MG63 (cell line): Measurements from ENCODE around the gene TRPM7. TPM values are rescaled to one million over a fixed set of nuclear protein-coding genes. Genes with fewer than 3 reads are reported as not detected.
"Not testable (repeated sequence)": the region's sequence is repeated elsewhere in the genome, so short reads cannot be mapped to it uniquely, and the experiment has no call there.

Source experiments
- DNase-seq: peaks from one replicate; pipeline ENCODE4 v3.0.0-alpha.2; 2020
- H3K27me3 ChIP-seq: fragments of 250-450 bp; sonication (Bioruptor Pico); 2 replicates; pipeline ENCODE4 v1.5.1; 2020; ENCODE audit warnings: mild to moderate bottlenecking, moderate library complexity
- H3K36me3 ChIP-seq: fragments of 250-450 bp; sonication (Bioruptor Pico); 2 replicates; pipeline ENCODE4 v1.5.1; 2020; ENCODE audit warnings: mild to moderate bottlenecking, moderate library complexity
- H3K4me3 ChIP-seq: fragments of 250-450 bp; sonication (Bioruptor Pico); 2 replicates; pipeline ENCODE4 v1.5.1; 2020; ENCODE audit warnings: mild to moderate bottlenecking, moderate library complexity
- H3K9me3 ChIP-seq: fragments of 250-450 bp; sonication (Bioruptor Pico); 2 replicates; pipeline ENCODE4 v1.5.1; 2020; ENCODE audit warnings: mild to moderate bottlenecking, moderate library complexity
- total RNA-seq: library from RNA; depleted of rRNA; stranded (reverse); fragments of >200 nt; shearing (Covaris generic); gene quantifications from 2 replicates; pipeline ENCODE4 v1.2.3, GENCODE V29; 2014; ENCODE audit warnings: low replicate concordance; rRNA removed

The TRPM7 gene
- total RNA-seq = 12.0 and 27.6 TPM in 2 replicates

GRCh38 chr15:50686469-50687301 lies at the start of gene TRPM7:
TSS of gene TRPM7 (minus strand) at chr15:50686797. CDS start at chr15:50686533, 264 bp downstream.
- peaks cover 34% of the 10 kb centered on the region for H3K36me3 ChIP-seq
- H3K9me3 ChIP-seq = no peaks in the 10 kb centered on the region
- peak; percentile 90 for DNase-seq
- H3K27me3 ChIP-seq = no peaks in the 10 kb centered on the region
- peak within 1 kb of the TSS; percentile 100 for H3K4me3 ChIP-seq

- no peak for DNase-seq
- H3K9me3 ChIP-seq = no peaks in the 10 kb centered on the region
- H3K4me3 ChIP-seq = no peak overlapping the region
- H3K36me3 ChIP-seq = peaks cover 48% of the 10 kb centered on the region
- H3K27me3 ChIP-seq = no peaks in the 10 kb centered on the region
Measured at GRCh38 chr15:50735156-50735555, 48.6 kb upstream of the TRPM7 start.

DNA sequence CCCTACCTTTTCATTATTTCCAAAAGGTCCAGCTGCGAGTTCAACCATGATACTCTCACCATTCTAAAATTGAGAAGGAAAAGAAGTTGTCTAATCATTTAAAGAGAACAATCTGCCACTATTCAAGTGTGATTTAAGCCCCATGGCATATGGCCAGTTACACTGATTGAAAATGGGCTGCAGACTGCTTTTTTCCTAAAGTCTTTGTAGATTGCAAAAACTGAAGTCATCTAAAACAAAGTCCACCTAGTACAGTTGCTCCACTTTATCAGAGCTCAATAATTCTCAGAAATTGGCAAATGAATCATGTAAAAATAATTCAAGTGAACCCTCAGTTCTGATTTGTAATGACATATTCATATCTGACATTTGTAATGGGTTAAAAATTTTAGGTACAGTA lies 39.7 kb upstream of the TRPM7 start:
- Histone ChIP-seq H3K9me3 (no peaks in the 10 kb centered on the region), H3K4me3 (no peak overlapping the region), H3K36me3 (peaks cover 37% of the 10 kb centered on the region), H3K27me3 (no peaks in the 10 kb centered on the region)
- DNase-seq = no peak

GRCh38 chr15:50718700-50719125 lies 32.1 kb upstream of the TRPM7 start:
- Histone ChIP-seq H3K9me3 (no peaks in the 10 kb centered on the region), H3K36me3 (peaks cover 31% of the 10 kb centered on the region), H3K27me3 (no peaks in the 10 kb centered on the region), H3K4me3 (no peak overlapping the region)
- no peak for DNase-seq

GRCh38 chr15:50712018-50712417 lies 25.4 kb upstream of the TRPM7 start:
- DNase-seq = no peak
- Histone ChIP-seq H3K27me3 (no peaks in the 10 kb centered on the region), H3K36me3 (peaks cover 8% of the 10 kb centered on the region; the same call in 1 of the 2 replicates), H3K9me3 (no peaks in the 10 kb centered on the region), H3K4me3 (no peak overlapping the region)

- peaks cover 11% of the 10 kb centered on the region for H3K36me3 ChIP-seq
- no peak for DNase-seq
- H3K9me3 ChIP-seq = no peaks in the 10 kb centered on the region
- no peaks in the 10 kb centered on the region for H3K27me3 ChIP-seq
- H3K4me3 ChIP-seq = no peak overlapping the region
Measured at GRCh38 chr15:50710585-50710984, 24.0 kb upstream of the TRPM7 start.

DNA sequence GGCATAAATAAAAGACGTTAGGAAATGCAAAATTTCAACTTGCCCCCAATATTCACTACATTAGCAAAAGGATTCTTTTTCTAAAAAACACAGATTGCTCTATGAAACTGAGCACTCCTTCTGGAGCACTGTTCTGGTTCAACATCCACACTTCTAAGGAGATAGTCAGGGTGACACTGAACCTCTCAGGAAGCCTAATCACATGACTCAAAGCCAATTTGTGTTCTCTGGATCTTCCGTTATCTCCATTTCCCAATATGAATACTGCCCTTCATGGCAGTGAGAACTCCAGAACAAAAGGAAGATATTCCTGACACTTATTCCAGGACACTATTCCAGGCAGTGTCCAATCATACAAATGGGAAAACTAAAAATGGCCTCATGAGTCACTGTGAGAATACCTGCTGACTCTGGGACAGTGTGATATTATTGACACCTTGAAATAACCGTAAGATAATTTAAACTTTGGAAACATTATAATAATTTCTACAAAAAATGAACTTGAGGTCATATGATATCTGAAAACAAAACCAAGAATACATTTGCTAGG lies 21.4 kb upstream of the TRPM7 start:
- no peaks in the 10 kb centered on the region for H3K27me3 ChIP-seq
- H3K9me3 ChIP-seq = no peaks in the 10 kb centered on the region
- DNase-seq = no peak
- H3K36me3 ChIP-seq = peaks cover 13% of the 10 kb centered on the region
- no peak overlapping the region for H3K4me3 ChIP-seq

GRCh38 chr15:50702762-50703334 lies 16.3 kb upstream of the TRPM7 start:
- no peak for DNase-seq
- Histone ChIP-seq H3K9me3 (no peaks in the 10 kb centered on the region), H3K4me3 (no peak overlapping the region), H3K36me3 (peaks cover 13% of the 10 kb centered on the region), H3K27me3 (no peaks in the 10 kb centered on the region)

DNA sequence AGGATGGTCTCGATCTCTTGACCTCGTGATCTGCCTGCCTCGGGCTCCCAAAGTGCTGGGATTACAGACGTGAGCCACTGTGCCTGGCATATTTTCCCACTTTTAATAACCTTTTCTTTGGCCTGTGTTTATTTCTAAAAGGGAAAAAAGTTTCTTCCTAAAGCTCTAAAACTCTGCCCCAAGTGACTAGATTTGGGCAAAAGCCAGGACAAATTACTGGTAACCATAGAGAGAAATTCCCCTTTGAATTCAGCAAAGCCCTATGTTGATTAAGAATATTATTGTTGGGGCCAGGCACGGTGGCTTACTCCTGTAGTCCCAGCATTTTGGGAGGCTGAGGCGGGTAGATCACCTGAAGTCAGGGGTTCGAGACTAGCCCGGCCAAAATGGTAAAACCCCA lies 11.5 kb upstream of the TRPM7 start:
- Histone ChIP-seq H3K4me3 (no peak overlapping the region), H3K36me3 (no peaks in the 10 kb centered on the region), H3K27me3 (no peaks in the 10 kb centered on the region), H3K9me3 (no peaks in the 10 kb centered on the region)
- no peak for DNase-seq

DNA sequence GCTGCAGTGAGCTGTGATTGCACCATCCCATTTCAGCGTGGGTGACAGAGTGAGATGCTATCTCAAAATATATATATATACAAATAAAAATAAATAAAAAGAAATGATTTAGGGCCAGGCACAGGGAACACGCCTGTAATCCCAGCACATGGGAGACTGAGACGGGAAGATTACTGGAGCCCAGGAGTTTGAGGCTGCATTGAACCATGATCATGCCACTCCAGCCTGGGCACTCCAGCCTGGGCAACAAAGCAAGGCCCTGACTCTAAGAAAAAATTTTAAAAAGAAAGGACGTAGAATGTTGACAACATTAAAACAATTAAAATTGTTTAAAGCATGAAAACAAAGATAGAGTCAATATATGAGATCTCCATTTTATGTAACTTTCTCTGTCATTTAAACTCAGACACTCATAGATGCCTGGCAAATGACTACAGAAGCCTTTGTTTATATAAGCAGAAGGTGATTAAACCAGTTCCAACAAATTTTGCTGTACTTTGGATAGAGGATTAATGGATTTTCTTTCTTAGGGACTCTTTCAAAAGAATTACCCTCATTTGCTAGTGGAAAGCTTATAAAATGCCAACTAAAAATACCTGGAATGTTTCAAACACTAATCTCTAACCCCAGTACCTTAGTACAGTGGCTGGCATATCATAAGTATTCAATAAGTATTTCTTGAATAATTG lies 10.7 kb upstream of the TRPM7 start:
- Histone ChIP-seq H3K4me3 (no peak overlapping the region), H3K36me3 (no peaks in the 10 kb centered on the region), H3K27me3 (no peaks in the 10 kb centered on the region), H3K9me3 (no peaks in the 10 kb centered on the region)
- no peak for DNase-seq

DNA sequence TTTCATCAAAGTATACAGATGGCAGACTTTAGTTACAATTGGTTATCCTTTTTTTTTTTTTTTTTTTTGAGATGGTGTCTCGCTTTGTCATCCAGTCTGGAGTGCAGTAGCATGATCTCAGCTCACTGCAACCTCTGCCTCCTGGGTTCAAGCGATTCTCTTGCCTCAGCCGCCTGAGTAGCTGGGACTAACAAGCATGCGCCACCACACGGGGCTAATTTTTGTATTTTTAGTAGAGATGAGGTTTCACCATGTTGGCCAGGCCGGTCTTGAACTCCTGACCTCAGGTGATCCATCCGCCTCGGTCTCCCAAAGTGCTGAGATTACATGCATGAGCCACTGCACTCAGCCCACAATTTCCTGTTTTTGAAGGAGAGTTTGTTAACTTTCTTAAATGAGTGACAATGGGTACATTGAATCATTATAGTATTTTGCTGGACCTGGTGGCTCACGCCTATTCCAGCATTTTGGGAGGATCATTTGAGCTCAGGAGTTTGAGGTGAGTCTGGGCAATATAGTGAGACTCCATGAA lies 8.1 kb upstream of the TRPM7 start:
- not testable (repeated sequence) for DNase-seq, H3K9me3 ChIP-seq

GRCh38 chr15:50687302-50687902 lies 805 bp upstream of the TRPM7 start:
- DNase-seq = no peak
- Histone ChIP-seq H3K9me3 (no peaks in the 10 kb centered on the region), H3K36me3 (peaks cover 32% of the 10 kb centered on the region), H3K27me3 (no peaks in the 10 kb centered on the region), H3K4me3 (peak overlapping the region; percentile 100)

More for the DNA sequence above, 8.1 kb upstream of the TRPM7 start:
- not testable (repeated sequence) for H3K27me3 ChIP-seq, H3K36me3 ChIP-seq, H3K4me3 ChIP-seq

DNA sequence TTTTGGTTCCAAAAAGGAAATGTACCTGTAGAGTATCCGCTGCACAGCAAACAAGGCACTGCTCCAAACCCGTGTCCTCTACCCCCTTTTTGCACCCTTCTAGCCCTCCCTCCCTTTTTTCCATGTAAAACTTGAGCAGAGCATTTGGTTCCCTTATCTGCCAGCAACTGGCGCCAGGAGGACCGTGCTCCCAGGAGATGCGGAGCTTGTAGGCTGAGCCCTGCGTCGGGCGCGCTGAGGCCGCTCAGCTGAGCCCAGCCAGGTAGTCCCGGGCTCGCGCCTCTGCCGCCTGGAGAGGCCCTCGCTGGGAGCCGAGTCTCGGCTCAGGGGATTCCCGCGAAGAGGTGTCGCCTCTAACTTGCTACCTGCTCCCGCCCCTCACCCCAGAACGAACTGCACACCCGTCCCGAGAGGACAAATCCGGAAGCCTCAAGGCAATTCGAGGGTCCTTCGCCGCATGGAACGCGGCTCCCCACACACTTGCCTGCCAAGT lies 575 bp downstream of the TRPM7 start:
- DNase-seq = peak; percentile 55
- Histone ChIP-seq H3K36me3 (peaks cover 37% of the 10 kb centered on the region), H3K4me3 (peak overlapping the region; percentile 100)

GRCh38 chr15:50685191-50685975 lies 1.2 kb downstream of the TRPM7 start:
- Histone ChIP-seq H3K9me3 (no peaks in the 10 kb centered on the region), H3K27me3 (no peaks in the 10 kb centered on the region), H3K4me3 (peak overlapping the region; percentile 100), H3K36me3 (peaks cover 41% of the 10 kb centered on the region)
- no peak for DNase-seq

More for the DNA sequence above, 575 bp downstream of the TRPM7 start:
- no peaks in the 10 kb centered on the region for H3K9me3 ChIP-seq
- no peaks in the 10 kb centered on the region for H3K27me3 ChIP-seq

- no peak overlapping the region for H3K4me3 ChIP-seq
- no peaks in the 10 kb centered on the region for H3K9me3 ChIP-seq
- H3K36me3 ChIP-seq = peaks cover 44% of the 10 kb centered on the region
- H3K27me3 ChIP-seq = no peaks in the 10 kb centered on the region
- DNase-seq = no peak
Measured at GRCh38 chr15:50681467-50681866, 5.1 kb downstream of the TRPM7 start.
